NCI-H69 (cell line): ENCODE measurements around the gene ITPR1.

ENCODE experiments used
- DNase-seq: peaks from one replicate; lab custom pipeline; 2025; lab: John Stamatoyannopoulos, UW

The ITPR1 gene

DNA sequence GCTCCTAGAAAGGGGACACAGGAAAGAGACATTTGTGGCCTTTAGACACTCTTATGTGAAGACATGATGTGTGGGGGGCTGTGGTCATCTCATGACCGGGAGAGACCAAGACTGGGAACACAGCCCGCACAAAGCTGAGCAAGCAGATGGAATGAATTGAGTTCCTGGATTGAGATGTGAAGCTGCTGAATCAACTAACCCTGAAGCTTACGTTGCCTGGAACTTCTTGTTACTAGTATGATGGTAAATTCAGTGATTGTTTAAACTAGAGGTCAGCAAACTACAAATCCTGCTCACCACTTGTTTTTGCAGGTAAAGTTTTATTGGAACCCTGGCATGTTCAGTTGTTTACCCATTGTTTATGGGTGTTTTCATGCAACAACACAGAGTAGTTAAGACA, 402.7 kb downstream of the ITPR1 start:
- DNase-seq, result no peak
